H1 (cell line): ENCODE data around the gene GULP1. TPM values are rescaled to one million over a fixed set of nuclear protein-coding genes. Genes with fewer than 3 reads are reported as not detected.

Experiments
- CTCF ChIA-PET: fragments of 300-600 bp; sonication (Branson Sonifier 250); formaldehyde crosslinking; loops from one replicate; lab custom pipeline; 2021; ENCODE audit not compliant: partially characterized antibody; lab: Charles Lee
- POLR2A ChIA-PET: fragments of 300-600 bp; sonication (Branson Sonifier 250); formaldehyde crosslinking; loops from one replicate; lab custom pipeline; 2021; ENCODE audit warnings: inconsistent platforms; ENCODE audit not compliant: partially characterized antibody; lab: Charles Lee
- DNase-seq, 2 experiments: peaks; one replicate each; pipeline versions ENCODE4 v3.0.0 to v3.0.0-alpha.2; 2010 to 2022; ENCODE audit warnings: low spot score in 2 of 2, low read depth in 1 of 2, mixed read lengths in 1 of 2
- FAIRE-seq: peaks from 2 replicates; lab custom pipeline; 2011; peaks lifted over from hg19 to GRCh38; lab: Jason Lieb, UNC
- H2AFZ ChIP-seq: 2 replicates; pipeline ENCODE4 v1.8.1; 2012; ENCODE audit warnings: low read length, inconsistent platforms
- H2AK5ac ChIP-seq: 2 replicates; pipeline ENCODE4 v1.6.1; 2013; ENCODE audit warnings: low read depth, low read length
- H2BK120ac ChIP-seq: replicated peaks from 2 replicates; pipeline ENCODE3; 2013; ENCODE audit warnings: low read depth, low read length, inconsistent platforms
- H2BK12ac ChIP-seq: 2 replicates; pipeline ENCODE4 v1.6.1; 2013; ENCODE audit warnings: low read depth, low read length
- H2BK15ac ChIP-seq: 2 replicates; pipeline ENCODE4 v1.6.1; 2013; ENCODE audit warnings: low read length
- H2BK20ac ChIP-seq: 2 replicates; pipeline ENCODE4 v1.6.1; 2013; ENCODE audit warnings: low read length
- H2BK5ac ChIP-seq: 2 replicates; pipeline ENCODE4 v1.6.1; 2013; ENCODE audit warnings: low read depth, low read length
- H3K14ac ChIP-seq: 2 replicates; pipeline ENCODE4 v1.6.1; 2013; ENCODE audit warnings: inconsistent platforms; ENCODE audit not compliant: insufficient read length
- H3K18ac ChIP-seq: 2 replicates; pipeline ENCODE4 v1.6.1; 2013; ENCODE audit warnings: low read length; ENCODE audit errors: extremely low read depth
- H3K23ac ChIP-seq: 2 replicates; pipeline ENCODE4 v1.6.1; 2013; ENCODE audit warnings: inconsistent platforms; ENCODE audit not compliant: insufficient read length
- H3K23me2 ChIP-seq: 2 replicates; pipeline ENCODE4 v1.6.1; 2013; ENCODE audit warnings: low read depth, low read length
- H3K27ac ChIP-seq: 2 replicates; pipeline ENCODE4 v1.6.1; 2011; ENCODE audit warnings: low read depth, low read length, inconsistent platforms
- H3K27me3 ChIP-seq, 4 experiments: replicated peaks in 1 of 4; 1 replicate in 1 of 4; 2 replicates in 3 of 4; pipeline versions ENCODE4 v1.6.1 to v1.8.1; 2011 to 2013; ENCODE audit warnings: low read length in 3 of 4, mild to moderate bottlenecking in 3 of 4, inconsistent platforms in 2 of 4, mixed read lengths in 2 of 4, moderate library complexity in 1 of 4; ENCODE audit not compliant: control insufficient read depth in 3 of 4, insufficient read depth in 3 of 4; ENCODE audit errors: extremely low read depth in 1 of 4
- H3K36me3 ChIP-seq, 4 experiments: 2 replicates each; pipeline versions ENCODE4 v1.6.1 to v1.8.1; 2011 to 2013; ENCODE audit warnings: mild to moderate bottlenecking in 4 of 4, low read length in 3 of 4, moderate library complexity in 2 of 4, control low read depth in 1 of 4, inconsistent platforms in 1 of 4; ENCODE audit not compliant: insufficient read depth in 4 of 4, control insufficient read depth in 2 of 4
- H3K4ac ChIP-seq: replicated peaks from 2 replicates; pipeline ENCODE3; 2013; ENCODE audit warnings: low read length, low read depth, mixed read lengths, inconsistent platforms; ENCODE audit not compliant: insufficient read length
- H3K4me1 ChIP-seq, 4 experiments: replicated peaks in 1 of 4; 1 replicate in 1 of 4; 2 replicates in 3 of 4; pipeline versions ENCODE4 v1.6.1 to v1.8.1; 2011 to 2013; ENCODE audit warnings: low read length in 3 of 4, inconsistent platforms in 2 of 4, mixed read lengths in 1 of 4; ENCODE audit not compliant: insufficient read depth in 4 of 4, control insufficient read depth in 3 of 4
- H3K4me2 ChIP-seq, 2 experiments: 2 replicates each; pipeline versions ENCODE4 v1.6.1 to v1.8.1; 2011 to 2013; ENCODE audit warnings: low read depth in 2 of 2, low read length in 2 of 2, control low read depth in 1 of 2, inconsistent platforms in 1 of 2, mild to moderate bottlenecking in 1 of 2; ENCODE audit not compliant: insufficient read depth in 1 of 2
- H3K4me3 ChIP-seq, 4 experiments: fragments of 200-600, 300-600 bp in 1 of 4; sonication (generic), shearing (Covaris generic), sonication (Bioruptor Twin) in 1 of 4; 2 replicates each; pipeline versions ENCODE4 v1.5.1 to v1.8.1; 2011 to 2016; ENCODE audit warnings: low read length in 4 of 4, low read depth in 3 of 4, control low read depth in 2 of 4, inconsistent platforms in 2 of 4, mild to moderate bottlenecking in 2 of 4, mixed read lengths in 1 of 4, moderate library complexity in 1 of 4; ENCODE audit not compliant: insufficient read depth in 2 of 4; ENCODE audit errors: extremely low read depth in 1 of 4
- H3K56ac ChIP-seq: replicated peaks from 2 replicates; pipeline ENCODE3; 2013; ENCODE audit warnings: low read depth, mild to moderate bottlenecking, mixed read lengths, low read length, inconsistent platforms; ENCODE audit not compliant: insufficient read length
- H3K79me1 ChIP-seq: 2 replicates; pipeline ENCODE4 v1.6.1; 2013; ENCODE audit warnings: low read depth, low read length, control low read depth
- H3K79me2 ChIP-seq, 2 experiments: 2 replicates each; pipeline versions ENCODE4 v1.6.1 to v1.8.1; 2012 to 2013; ENCODE audit warnings: low read length in 2 of 2, mild to moderate bottlenecking in 2 of 2, inconsistent platforms in 1 of 2; ENCODE audit not compliant: insufficient read depth in 2 of 2, control insufficient read depth in 1 of 2
- H3K9ac ChIP-seq, 4 experiments: replicated peaks in 1 of 4; 1 replicate in 1 of 4; 2 replicates in 3 of 4; pipeline versions ENCODE4 v1.6.1 to v1.8.1; 2011 to 2013; ENCODE audit warnings: low read depth in 3 of 4, low read length in 3 of 4, control low read depth in 2 of 4, mild to moderate bottlenecking in 2 of 4, moderate library complexity in 2 of 4, inconsistent platforms in 1 of 4; ENCODE audit errors: extremely low read depth in 1 of 4
- H3K9me3 ChIP-seq, 2 experiments: 2 replicates each; pipeline versions ENCODE4 v1.6.1 to v1.8.1; 2012 to 2013; ENCODE audit warnings: mild to moderate bottlenecking in 2 of 2, moderate library complexity in 2 of 2, control low read depth in 1 of 2, inconsistent platforms in 1 of 2, low read depth in 1 of 2, low read length in 1 of 2, mixed read lengths in 1 of 2; ENCODE audit not compliant: insufficient read depth in 2 of 2
- H4K20me1 ChIP-seq, 2 experiments: replicated peaks in 1 of 2; 2 replicates each; pipeline versions ENCODE3 to v1.8.1; 2011 to 2013; ENCODE audit warnings: inconsistent platforms in 2 of 2, low read length in 2 of 2, mild to moderate bottlenecking in 1 of 2; ENCODE audit not compliant: insufficient read depth in 2 of 2, control insufficient read depth in 1 of 2
- H4K5ac ChIP-seq: 2 replicates; pipeline ENCODE4 v1.6.1; 2013; ENCODE audit warnings: low read length, low read depth, mixed read lengths, inconsistent platforms; ENCODE audit not compliant: insufficient read length
- H4K8ac ChIP-seq: 2 replicates; pipeline ENCODE4 v1.8.0; 2013; ENCODE audit warnings: mild to moderate bottlenecking, moderate library complexity, low read length, inconsistent platforms; ENCODE audit not compliant: insufficient read depth; ENCODE audit errors: extremely low read depth
- H4K91ac ChIP-seq: replicated peaks from 2 replicates; pipeline ENCODE3; 2013; ENCODE audit warnings: low read length, mixed read lengths, inconsistent platforms; ENCODE audit not compliant: insufficient read length
- CEBPB ChIP-seq: IDR thresholded peaks from 2 replicates; pipeline ENCODE4 v1.6.1; 2012; ENCODE audit warnings: low read depth, low read length
- CHD2 ChIP-seq: IDR thresholded peaks from 2 replicates; pipeline ENCODE4 v1.6.1; 2012; ENCODE audit warnings: low read length, improper control_type of control experiment
- GABPA ChIP-seq: IDR thresholded peaks from 2 replicates; pipeline ENCODE4 v1.6.1; 2011; ENCODE audit warnings: mild to moderate bottlenecking, low read length, moderate library complexity, borderline replicate concordance; ENCODE audit not compliant: insufficient read depth
- MAX ChIP-seq: IDR thresholded peaks from 2 replicates; pipeline ENCODE4 v1.6.1; 2012; ENCODE audit warnings: inconsistent platforms
- PHF8 ChIP-seq: fragments of 200-600 bp; sonication (generic); conservative IDR thresholded peaks from 2 replicates; pipeline ENCODE4 v1.7.1; 2012; ENCODE audit warnings: low read depth, mild to moderate bottlenecking, inconsistent platforms, low read length, moderate library complexity
- POLR2AphosphoS5 ChIP-seq: IDR thresholded peaks from 2 replicates; pipeline ENCODE4 v1.6.1; 2011; ENCODE audit warnings: low read depth, low read length
- RAD21 ChIP-seq, 2 experiments: IDR thresholded peaks in 1 of 2; conservative IDR thresholded peaks in 1 of 2; 2 replicates each; pipeline ENCODE4 v1.6.1; 2011; ENCODE audit warnings: low read depth in 2 of 2, low read length in 2 of 2, improper control_type of control experiment in 1 of 2, inconsistent platforms in 1 of 2, mild to moderate bottlenecking in 1 of 2, moderate library complexity in 1 of 2
- SIX5 ChIP-seq: IDR thresholded peaks from 2 replicates; pipeline ENCODE4 v1.6.1; 2011; ENCODE audit warnings: mild to moderate bottlenecking, low read depth, low read length
- SUZ12 ChIP-seq: fragments of 200-600 bp; sonication (generic); IDR thresholded peaks from 2 replicates; pipeline ENCODE4 v1.6.1; 2012; ENCODE audit warnings: mild to moderate bottlenecking, inconsistent platforms, low read length, moderate library complexity, mixed read lengths
- WGBS, 2 experiments: shearing (Covaris generic) in 1 of 2; methylation state at CpG; one replicate each; pipeline versions ENCODE4 v1.1.6 to v1.1.7; 2013 to 2015; ENCODE audit warnings: low lambda C conversion rate in 2 of 2, mixed read lengths in 2 of 2, inconsistent platforms in 1 of 2, low coverage in 1 of 2, missing lambda C conversion rate in 1 of 2; ENCODE audit not compliant: insufficient replicate concordance in 2 of 2, insufficient coverage in 1 of 2, insufficient read length in 1 of 2; ENCODE audit errors: extremely low coverage in 1 of 2, missing lambda C conversion rate in 1 of 2; 5-methylcytosine and 5-hydroxymethylcytosine counted together
- polyA plus RNA-seq, 7 experiments: library from polyadenylated mRNA; depleted of rRNA in 3 of 7; stranded (reverse) in 5 of 7; unstranded in 2 of 7; fragments of >200 nt in 5 of 7; fragments of 200-250 nt in 2 of 7; gene quantifications; 1 replicate in 5 of 7; 2 replicates in 1 of 7; 4 replicates in 1 of 7; pipeline versions ENCODE4 v1.2.1 to v1.2.3, GENCODE V29; 2011 to 2013; ENCODE audit warnings: missing spikeins in 2 of 7, mixed read lengths in 2 of 7
- total RNA-seq: library from RNA; stranded (reverse); fragmentation: NEBNext Ultra II Directional; extraction: Animal tissue kit (Norgen Biotek cat#: 25700); gene quantifications from 2 replicates; pipeline ENCODE4 v1.2.1, GENCODE V29; 2021
- TF ChIP-seq, protein P1 (sequence below), 3 experiments: IDR thresholded peaks; 1 replicate in 2 of 3; 2 replicates in 1 of 3; pipeline versions ENCODE4 v1.5.1 to v1.6.1; 2011; ENCODE audit warnings: low read length in 3 of 3, mild to moderate bottlenecking in 3 of 3, inconsistent platforms in 2 of 3, low read depth in 1 of 3, moderate library complexity in 1 of 3; ENCODE audit not compliant: insufficient read depth in 1 of 3; ENCODE audit errors: control extremely low read depth in 1 of 3

GULP1 gene
- total and polyA plus RNA-seq, 2 of the 8 experiments (the other 6 are each of a cell fraction or from before 2014, with no cell fraction given), result 69.7 to 139 TPM

- H3K14ac ChIP-seq, result no peak overlapping the region
- peaks cover 0 to 4% of the 10 kb centered on the region in 2 experiments; a peak in 1 of 4 replicates for H3K9me3 ChIP-seq
- no peak overlapping the region for H3K56ac ChIP-seq
- H3K79me1 ChIP-seq, result no peaks in the 10 kb centered on the region
- DNase-seq, result no peak
- H2BK5ac ChIP-seq, result no peak overlapping the region
- no peak overlapping the region for H2AK5ac ChIP-seq
- no peak overlapping the region for H3K27ac ChIP-seq
- H3K4me1 ChIP-seq, result peaks cover 0 to 15% (median 10%) of the 10 kb centered on the region in 4 experiments; a peak in 5 of 7 replicates
- H3K4ac ChIP-seq, result no peak overlapping the region
- no peak overlapping the region for H3K4me2 ChIP-seq
- no peak overlapping the region for H4K5ac ChIP-seq
- no peak overlapping the region for H2BK20ac ChIP-seq
- H2AFZ ChIP-seq, result no peak overlapping the region
- H3K9ac ChIP-seq, result no peak overlapping the region
- H3K18ac ChIP-seq, result no peak overlapping the region
- peaks cover 0 to 3% (median 0%) of the 10 kb centered on the region in 4 experiments; a peak in 2 of 8 replicates for H3K36me3 ChIP-seq
- no peak overlapping the region for H3K4me3 ChIP-seq
- H4K20me1 ChIP-seq, result peaks cover 2 to 5% of the 10 kb centered on the region in 2 experiments
- ChIA-PET POLR2A (interaction anchor here (1.2 kb wide), 1 partner anchor 14 kb away, joined by 3 read pairs; no protein-coding TSS in a partner anchor), CTCF (no interaction called here)
- H4K91ac ChIP-seq, result no peak overlapping the region
- H2BK120ac ChIP-seq, result no peak overlapping the region
- no peak for FAIRE-seq
- no peaks in the 10 kb centered on the region for H3K27me3 ChIP-seq
- peaks cover 16 to 100% of the 10 kb centered on the region in 2 experiments for H3K79me2 ChIP-seq
- no peak overlapping the region for H2BK15ac ChIP-seq
- H2BK12ac ChIP-seq, result no peak overlapping the region
- no peak overlapping the region for H4K8ac ChIP-seq
- WGBS, 2 experiments, result 82% methylated on average over 4 of the region's 4 CpGs; no CpG with 5 or more reads in 1 of the 2 experiments
- no peaks in the 10 kb centered on the region for H3K23me2 ChIP-seq
- H3K23ac ChIP-seq, result no peak overlapping the region
- no peak for TF ChIP-seq SIX5
- no peak for TF ChIP-seq MAX
- TF ChIP-seq, protein P1, sequence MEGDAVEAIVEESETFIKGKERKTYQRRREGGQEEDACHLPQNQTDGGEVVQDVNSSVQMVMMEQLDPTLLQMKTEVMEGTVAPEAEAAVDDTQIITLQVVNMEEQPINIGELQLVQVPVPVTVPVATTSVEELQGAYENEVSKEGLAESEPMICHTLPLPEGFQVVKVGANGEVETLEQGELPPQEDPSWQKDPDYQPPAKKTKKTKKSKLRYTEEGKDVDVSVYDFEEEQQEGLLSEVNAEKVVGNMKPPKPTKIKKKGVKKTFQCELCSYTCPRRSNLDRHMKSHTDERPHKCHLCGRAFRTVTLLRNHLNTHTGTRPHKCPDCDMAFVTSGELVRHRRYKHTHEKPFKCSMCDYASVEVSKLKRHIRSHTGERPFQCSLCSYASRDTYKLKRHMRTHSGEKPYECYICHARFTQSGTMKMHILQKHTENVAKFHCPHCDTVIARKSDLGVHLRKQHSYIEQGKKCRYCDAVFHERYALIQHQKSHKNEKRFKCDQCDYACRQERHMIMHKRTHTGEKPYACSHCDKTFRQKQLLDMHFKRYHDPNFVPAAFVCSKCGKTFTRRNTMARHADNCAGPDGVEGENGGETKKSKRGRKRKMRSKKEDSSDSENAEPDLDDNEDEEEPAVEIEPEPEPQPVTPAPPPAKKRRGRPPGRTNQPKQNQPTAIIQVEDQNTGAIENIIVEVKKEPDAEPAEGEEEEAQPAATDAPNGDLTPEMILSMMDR (IDR thresholded peaks at IDR 0.05; ENCODE audit: control extremely low read depth in 1 of 3, insufficient read depth in 1 of 3, low read depth in 1 of 3, low read length in 3 of 3), result no peak
- no peak for TF ChIP-seq RAD21 (IDR thresholded peaks at IDR 0.05 in 1 of 2, conservative IDR thresholded peaks at IDR 0.05 in 1 of 2; ENCODE audit: low read depth in 2 of 2, low read length in 2 of 2)
- TF ChIP-seq PHF8, result no peak
- TF ChIP-seq POLR2AphosphoS5, result no peak
- TF ChIP-seq SUZ12, result no peak
- no peak for TF ChIP-seq CEBPB
- no peak for TF ChIP-seq CHD2
- no peak for TF ChIP-seq GABPA
These were observed 25.2 kb downstream of the GULP1 start for GRCh38 chr2:188316791-188317423.
